GM18526 (cell line): Measurements from ENCODE around the gene HS2ST1.

Experiments
- POLR2A ChIP-seq: IDR thresholded peaks from 3 replicates; pipeline ENCODE4 v1.6.1; 2011; ENCODE audit not compliant: insufficient read length; ENCODE audit errors: extremely low read depth

The HS2ST1 gene

GRCh38 chr1:87126886-87127505, 212.6 kb downstream of the HS2ST1 start:
- TF ChIP-seq POLR2A = no peak

DNA sequence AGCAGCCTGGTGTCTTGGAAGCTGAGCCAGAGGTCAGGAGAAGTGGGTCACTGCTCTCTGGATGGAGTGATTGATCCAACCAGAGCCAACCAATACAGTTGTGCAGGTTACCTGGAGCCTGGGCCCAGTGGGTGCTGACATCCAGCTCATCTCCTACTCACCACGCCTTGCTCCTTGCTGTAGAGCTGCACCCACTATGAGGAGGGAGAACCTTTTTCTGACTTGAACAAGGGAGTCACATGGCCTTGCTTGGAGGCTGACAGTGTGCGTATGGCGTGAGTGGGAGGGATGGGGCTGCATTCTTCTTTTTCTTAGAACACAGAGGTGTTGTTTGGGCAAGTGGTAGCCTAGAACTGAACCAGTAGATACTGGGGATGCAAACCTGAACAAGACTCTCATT, 213.1 kb downstream of the HS2ST1 start:
- TF ChIP-seq POLR2A = no peak

DNA sequence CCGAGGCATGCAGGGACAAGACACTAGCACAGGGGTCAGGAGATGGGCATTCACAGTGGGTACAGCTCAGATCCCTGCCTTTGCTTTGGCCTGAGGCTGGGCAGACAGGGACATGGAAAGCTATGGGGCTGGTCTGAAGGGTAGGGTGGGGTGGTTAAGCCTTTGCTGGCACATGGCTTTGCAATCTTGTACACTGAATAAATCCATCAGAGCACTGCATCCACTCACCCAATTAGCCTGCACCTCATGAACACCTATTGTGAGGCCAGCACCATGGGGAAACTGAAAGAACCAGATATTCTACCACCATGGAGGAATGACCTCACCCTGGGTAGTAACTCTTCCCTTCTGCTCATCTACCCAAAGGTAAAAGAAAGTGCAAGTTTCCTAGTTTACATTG, 214.6 kb downstream of the HS2ST1 start:
- TF ChIP-seq POLR2A = no peak

GRCh38 chr1:87129606-87130005, 215.2 kb downstream of the HS2ST1 start:
- TF ChIP-seq POLR2A = no peak

DNA sequence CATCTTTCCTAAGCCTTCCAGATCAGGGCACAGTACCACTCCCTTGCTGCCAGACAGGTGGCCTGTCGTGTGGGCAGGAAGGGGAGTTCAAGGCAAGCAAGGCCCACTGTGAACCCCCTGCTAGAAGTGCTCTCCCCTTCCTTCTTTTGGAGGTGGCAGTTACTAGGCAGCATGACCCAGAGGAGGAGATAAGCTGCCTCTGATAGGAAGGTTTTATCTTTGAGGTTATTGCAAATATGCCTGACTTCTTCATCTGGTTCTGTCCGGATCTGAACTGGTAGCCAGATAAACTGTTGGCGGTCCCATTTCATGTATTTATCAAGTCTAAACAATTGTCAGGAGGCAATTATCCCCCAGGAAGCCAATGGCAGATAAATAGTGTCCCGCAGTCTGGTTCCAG, 216.0 kb downstream of the HS2ST1 start:
- TF ChIP-seq POLR2A = no peak

GRCh38 chr1:87131809-87132283, 217.4 kb downstream of the HS2ST1 start:
- no peak for TF ChIP-seq POLR2A

DNA sequence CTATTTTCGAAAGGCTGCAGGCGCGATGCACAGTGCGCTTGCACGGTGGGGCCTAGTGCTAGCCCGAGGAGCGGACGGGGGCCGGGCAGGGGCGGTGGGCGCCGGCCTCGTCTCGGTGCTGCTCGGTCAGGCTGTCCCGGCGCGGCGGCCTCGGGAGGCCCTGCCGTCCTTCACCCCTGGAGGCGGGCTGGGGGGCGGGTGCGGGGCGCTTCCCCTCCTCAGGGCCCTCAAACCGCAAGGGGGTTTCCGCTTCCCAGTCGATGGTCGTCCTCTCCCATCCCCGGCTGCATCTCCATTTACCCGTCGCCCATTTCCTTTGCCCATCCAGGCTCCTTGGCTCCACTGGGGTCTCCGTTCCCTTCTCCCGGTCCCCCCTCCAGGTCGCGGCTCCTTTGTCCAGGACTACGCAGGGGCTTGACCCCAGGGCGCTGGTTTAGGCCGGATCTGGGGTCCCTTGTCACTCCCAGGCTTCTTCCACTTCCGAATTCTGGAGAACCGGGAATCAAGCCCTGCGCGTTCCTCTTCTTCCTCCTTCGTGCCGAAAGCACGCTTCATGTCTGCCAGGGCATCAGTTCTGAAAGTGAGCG, 217.9 kb downstream of the HS2ST1 start:
- TF ChIP-seq POLR2A = no peak

GRCh38 chr1:87134061-87134460, 219.6 kb downstream of the HS2ST1 start:
- TF ChIP-seq POLR2A = no peak

DNA sequence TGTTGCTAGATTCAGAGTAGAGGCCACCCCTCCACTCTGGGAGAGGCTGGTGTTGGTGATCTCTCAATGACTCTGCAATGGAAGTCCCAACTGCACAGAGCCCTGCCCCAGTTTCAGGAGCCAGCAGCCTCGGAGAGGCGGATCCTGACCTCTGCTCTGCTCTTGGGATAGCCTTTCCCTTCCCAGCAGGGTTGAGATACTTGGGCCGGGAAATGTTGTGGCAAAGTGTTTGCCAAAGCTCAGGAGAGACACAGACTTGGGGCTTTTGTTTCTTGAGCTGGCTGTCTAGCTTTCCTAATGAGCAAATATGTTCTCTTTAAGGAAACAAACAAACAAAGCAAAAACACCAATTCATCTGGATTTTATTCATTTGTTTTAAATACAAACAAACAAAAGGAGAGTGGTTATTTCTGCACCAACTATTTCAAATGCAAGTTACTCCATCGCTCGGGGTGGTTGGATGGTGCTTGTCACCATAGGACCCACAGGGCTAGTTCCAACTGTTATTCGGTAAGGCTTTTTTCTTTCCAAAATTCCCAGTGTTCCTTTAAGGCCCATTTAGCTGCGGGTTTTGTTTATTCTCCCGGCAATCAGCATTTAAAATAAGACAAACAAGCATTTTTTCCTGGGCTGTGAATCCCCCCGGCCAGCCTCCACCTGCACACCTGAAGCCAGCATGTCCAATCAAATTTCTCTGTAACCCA, 220.3 kb downstream of the HS2ST1 start:
- no peak for TF ChIP-seq POLR2A

DNA sequence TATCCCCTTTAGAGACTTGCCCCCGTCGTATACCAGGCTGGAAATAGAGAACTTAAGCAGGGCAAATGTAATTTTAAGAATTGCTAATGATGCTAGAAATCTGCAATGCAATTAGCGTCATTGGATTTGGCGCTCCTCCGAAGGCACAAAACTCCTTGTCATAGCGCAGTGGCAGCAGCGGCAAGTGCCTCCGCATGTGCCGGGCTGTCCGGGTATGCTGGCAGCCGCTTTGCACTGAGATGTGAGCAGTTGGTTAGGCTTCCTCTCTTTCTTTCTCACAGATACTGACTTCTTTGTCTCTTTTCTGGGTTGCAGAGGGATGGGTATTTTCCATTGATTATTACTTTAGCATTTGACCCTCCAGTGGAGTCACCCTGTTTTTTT, 220.9 kb downstream of the HS2ST1 start:
- no peak for TF ChIP-seq POLR2A

DNA sequence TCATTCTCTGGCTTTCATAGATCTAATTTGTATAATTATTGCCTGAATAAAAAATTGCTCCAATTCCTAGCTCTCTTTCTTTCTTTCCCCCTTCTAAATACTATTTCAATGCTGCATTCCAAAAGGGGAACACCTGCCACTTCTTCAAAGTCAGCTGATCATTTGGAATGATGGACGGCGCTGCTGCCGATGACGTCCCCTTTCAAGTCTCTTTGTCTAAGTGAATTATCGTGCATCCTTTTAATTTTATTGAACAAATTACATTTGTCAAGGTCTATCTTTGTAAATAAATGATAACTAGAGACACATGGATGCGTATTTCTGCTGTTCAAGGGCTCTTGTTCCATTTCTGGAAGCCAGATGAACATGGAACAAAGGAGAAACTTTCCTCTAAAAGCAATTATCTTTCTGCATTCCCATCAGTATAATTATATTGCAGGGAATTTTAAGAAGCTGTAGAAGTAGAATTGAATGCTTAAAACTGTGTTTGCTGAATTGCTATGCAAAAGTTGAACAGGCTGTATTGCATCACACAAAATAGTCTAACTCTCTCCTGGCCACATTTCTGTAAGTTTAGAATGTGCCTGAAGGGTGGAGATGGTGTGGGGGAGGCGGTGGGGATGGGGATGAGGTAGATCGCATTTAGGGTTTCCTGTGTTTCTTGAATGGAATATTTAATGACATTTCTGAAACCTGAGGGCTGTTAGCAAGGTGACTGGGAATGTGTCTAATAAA, 222.3 kb downstream of the HS2ST1 start:
- no peak for TF ChIP-seq POLR2A

DNA sequence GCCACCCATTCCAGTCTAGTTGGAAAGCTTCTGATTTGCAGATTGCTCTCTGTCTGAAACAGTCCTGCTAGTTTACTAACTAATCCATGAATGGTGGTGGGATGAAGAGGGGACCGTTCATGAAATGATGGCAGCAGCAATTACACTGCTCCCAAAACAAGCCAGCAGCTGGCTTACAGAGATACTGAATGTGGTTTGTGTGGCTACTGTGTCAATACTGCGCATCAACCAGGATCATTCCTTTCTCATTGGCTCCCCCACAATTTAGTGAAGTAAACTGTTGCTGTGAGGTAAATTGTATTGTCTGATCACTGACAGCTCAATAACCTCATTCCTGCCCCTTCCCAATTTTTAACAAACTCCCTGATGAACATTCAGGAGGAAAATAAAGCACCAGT, 222.9 kb downstream of the HS2ST1 start:
- TF ChIP-seq POLR2A = no peak

GRCh38 chr1:87140831-87141540, 226.6 kb downstream of the HS2ST1 start:
- no peak for TF ChIP-seq POLR2A

GRCh38 chr1:87141556-87141955, 227.1 kb downstream of the HS2ST1 start:
- TF ChIP-seq POLR2A = no peak
